ENCODE measurements around the gene PIANP.
"Not testable (repeated sequence)": the region's sequence is repeated elsewhere in the genome, so short reads cannot be mapped to it uniquely, and the experiment has no call there.

Gene PIANP, protein sequence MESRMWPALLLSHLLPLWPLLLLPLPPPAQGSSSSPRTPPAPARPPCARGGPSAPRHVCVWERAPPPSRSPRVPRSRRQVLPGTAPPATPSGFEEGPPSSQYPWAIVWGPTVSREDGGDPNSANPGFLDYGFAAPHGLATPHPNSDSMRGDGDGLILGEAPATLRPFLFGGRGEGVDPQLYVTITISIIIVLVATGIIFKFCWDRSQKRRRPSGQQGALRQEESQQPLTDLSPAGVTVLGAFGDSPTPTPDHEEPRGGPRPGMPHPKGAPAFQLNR

DNA sequence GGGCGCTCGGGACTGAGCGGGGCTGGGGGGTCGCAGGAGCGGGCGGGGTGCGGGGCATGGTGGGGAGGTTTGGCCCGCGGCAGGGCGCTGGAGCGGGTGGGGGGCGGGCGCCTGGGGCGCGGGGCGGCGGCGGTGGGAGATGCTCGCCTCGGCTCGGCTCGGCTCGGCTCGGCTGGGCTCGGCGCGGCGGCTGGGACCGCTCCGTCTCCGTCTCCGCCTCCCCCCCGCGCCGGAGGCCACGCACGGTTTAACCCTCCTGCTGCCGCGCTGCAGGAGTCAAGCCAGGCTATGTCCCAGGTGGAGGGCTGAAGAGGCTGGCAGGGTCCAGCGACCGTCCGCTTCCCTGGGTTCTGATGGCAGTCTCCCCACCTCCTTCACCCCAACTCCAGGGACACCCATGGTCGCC is at the start of gene PIANP:
TSS of gene PIANP (minus strand) at position 170 of the 406 bp plus-strand sequence. CDS start 2,754 bp downstream, outside the sequence.
- no peak for DNase-seq (ENCODE audit: low spot score)
- TF ChIP-seq, protein P1, sequence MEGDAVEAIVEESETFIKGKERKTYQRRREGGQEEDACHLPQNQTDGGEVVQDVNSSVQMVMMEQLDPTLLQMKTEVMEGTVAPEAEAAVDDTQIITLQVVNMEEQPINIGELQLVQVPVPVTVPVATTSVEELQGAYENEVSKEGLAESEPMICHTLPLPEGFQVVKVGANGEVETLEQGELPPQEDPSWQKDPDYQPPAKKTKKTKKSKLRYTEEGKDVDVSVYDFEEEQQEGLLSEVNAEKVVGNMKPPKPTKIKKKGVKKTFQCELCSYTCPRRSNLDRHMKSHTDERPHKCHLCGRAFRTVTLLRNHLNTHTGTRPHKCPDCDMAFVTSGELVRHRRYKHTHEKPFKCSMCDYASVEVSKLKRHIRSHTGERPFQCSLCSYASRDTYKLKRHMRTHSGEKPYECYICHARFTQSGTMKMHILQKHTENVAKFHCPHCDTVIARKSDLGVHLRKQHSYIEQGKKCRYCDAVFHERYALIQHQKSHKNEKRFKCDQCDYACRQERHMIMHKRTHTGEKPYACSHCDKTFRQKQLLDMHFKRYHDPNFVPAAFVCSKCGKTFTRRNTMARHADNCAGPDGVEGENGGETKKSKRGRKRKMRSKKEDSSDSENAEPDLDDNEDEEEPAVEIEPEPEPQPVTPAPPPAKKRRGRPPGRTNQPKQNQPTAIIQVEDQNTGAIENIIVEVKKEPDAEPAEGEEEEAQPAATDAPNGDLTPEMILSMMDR (IDR thresholded peaks at IDR 0.05; ENCODE audit: extremely low read depth, missing control alignments), result no peak

DNA sequence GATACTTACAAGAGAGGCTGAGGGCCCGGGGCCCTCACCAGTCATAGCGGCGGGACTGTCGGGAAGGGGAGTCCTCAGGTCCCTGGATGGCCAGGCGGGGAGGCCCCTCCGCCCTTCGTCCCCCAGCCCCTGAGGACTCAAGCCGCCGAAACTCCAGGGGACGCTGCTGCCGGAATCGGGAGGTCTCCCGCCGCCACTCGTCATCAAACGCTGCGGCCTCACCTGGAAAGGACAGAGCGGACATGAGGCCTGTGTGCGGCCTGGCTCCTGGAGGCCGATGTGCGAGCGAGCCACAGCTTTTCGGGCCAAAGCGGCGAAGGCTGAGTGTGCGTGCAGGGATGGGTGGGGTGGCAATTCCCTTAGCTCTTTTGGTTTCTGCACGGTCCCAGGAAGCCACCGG is 48.1 kb upstream of the PIANP start:
- DNase-seq (ENCODE audit: low spot score), result no peak

DNA sequence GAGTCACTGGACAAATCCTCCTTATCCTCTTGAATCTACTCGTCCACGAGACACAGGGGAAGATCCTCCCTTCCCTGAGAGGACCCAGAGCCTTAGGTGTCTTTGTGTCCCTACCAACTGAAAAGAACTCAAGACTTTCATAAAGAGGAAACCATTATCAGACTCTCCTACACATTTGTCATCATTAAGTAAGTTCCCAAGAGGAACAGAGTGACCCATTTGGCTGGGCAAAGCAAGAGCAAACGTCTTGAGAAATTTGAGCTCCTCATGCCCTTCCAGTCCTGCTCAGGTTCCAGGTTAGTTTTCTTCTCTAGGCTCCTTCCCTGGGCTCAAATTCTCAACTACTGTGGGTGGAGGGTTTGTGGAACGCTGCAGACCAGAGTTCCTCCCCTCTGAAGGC is 46.6 kb upstream of the PIANP start:
- no peak for DNase-seq (ENCODE audit: low spot score)

More for the DNA sequence above, 48.1 kb upstream of the PIANP start:
- TF ChIP-seq, protein P1 (IDR thresholded peaks at IDR 0.05; ENCODE audit: extremely low read depth, missing control alignments), result no peak

DNA sequence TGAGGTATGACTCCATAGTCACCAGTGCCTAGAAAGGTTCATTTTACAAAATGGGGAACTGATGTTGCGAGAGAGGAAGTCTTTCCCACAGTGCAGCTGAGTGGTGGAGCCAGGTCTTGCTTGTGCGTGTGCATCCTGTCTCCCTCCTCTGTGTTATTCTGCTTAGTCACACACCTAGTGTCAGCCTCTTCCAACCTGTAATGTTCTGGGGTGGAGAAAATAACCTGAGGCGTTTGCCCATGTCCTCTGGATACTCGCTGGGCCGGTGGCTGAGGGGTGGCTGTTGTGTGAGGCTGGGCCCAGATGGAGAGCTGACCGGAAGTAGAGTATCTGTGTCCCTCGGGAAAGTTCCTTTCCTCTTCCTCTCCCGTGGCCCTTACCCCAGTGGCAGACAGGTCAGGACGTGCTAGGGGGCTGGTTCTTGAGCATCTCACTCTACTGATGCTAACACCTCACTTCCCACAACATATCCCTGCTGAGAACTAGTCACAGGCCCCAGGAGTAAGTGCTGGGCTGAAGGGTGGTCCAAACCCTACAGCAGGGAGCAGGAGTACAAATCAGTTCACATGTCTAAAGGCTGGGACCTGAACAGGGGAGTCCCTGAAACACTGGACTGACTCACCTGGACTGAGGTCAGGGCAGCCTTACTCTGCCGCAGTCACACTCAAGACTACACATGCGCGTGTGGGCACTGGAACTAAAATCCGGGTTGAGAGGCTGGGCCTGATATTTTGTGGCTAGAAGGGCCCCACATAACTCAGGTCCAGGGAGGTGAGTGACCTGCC is 45.3 kb upstream of the PIANP start:
- TF ChIP-seq, protein P1 (IDR thresholded peaks at IDR 0.05; ENCODE audit: extremely low read depth, missing control alignments), result no peak
- DNase-seq (ENCODE audit: low spot score), result no peak

More for the DNA sequence above, 46.6 kb upstream of the PIANP start:
- TF ChIP-seq, protein P1 (IDR thresholded peaks at IDR 0.05; ENCODE audit: extremely low read depth, missing control alignments), result no peak

DNA sequence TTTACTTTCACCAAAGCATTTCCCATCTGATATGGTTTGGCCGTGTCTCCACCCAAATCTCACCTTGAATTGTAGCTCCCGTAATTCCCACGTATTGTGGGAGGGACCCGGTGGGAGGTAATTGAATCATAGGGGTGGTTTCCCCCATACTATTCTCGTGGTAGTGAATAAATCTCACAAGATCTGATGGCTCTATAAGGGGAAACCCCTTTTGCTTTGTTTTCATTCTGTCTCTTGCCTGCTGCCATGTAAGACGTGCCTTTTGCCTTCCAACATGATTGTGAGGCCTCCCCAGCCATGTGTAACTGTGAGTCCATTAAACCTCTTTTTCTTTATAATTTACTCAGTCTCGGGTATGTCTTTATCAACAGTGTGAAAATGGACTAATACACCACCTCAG is 42.7 kb upstream of the PIANP start:
- not testable (repeated sequence) for DNase-seq (ENCODE audit: low spot score)

DNA sequence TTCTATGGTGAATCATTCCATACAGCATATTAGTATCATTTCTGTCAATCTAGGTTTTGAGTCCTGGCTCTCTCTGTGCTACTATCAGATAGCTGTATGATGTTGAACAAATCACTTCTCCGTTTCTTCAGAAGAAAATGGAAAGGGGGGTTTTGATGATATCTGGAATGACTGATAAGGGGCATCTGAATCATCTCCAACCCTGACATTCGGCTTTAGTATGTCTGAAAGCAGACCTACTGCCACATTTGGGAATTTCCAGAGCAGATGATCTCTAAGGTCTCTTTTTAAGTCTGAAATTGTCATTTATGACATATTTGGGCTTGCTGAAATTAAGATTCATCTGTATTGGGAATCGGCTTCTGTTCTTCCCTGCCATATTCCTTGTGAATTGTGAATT is 42.2 kb upstream of the PIANP start:
- TF ChIP-seq, protein P1 (IDR thresholded peaks at IDR 0.05; ENCODE audit: extremely low read depth, missing control alignments), result no peak
- DNase-seq (ENCODE audit: low spot score), result no peak

DNA sequence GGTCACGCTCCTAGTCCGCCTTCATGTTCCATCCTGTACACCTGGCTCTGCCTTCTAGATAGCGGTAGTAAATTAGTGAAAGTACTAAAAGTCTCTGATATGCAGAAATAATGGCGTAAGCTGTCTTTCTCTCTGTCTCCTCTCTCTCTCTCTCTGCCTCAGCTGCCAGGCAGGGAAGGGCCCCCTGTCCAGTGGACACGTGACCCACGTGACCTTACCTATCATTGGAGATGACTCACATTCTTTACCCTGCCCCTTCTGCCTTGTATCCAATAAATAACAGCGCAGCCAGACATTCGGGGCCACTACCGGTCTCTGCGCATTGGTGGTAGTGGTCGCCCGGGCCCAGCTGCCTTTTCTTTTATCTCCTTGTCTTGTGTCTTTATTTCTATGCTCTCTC is 41.5 kb upstream of the PIANP start:
- DNase-seq (ENCODE audit: low spot score), result not testable (repeated sequence)

DNA sequence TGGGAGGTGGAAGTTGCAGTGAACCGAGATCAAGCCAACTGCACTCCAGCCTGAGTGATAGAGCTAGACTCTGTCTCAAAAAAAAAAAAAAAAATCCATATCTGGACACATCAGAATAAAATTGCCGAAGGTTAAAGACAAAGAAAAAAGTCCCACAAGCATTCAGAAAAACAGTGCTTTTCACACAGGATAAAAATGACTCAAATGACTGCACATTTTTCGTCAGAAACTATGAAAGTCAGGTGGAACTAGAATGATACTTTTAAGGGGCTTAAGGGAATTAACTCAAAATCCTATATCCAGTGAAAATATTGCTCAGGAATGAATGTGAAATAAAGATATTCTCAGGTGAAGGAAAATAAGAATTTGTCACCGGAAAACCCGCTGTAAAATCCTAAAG is 36.1 kb upstream of the PIANP start:
- TF ChIP-seq, protein P1 (IDR thresholded peaks at IDR 0.05; ENCODE audit: extremely low read depth, missing control alignments), result no peak
- DNase-seq (ENCODE audit: low spot score), result no peak

Measured in GM20000 (cell line).